Left ventricle myocardium inferior (tissue), 1 donor: ENCODE data around the gene TFDP2. TPM values are rescaled to one million over a fixed set of nuclear protein-coding genes. Genes with fewer than 3 reads are reported as not detected.

ENCODE experiments used
- DNase-seq: peaks from one replicate; pipeline ENCODE4 v3.0.0-alpha.2; 2020
- H3K27ac ChIP-seq: fragments of 200-600 bp; replicated peaks from 2 replicates; pipeline ENCODE4 v1.8.0; 2021
- H3K27me3 ChIP-seq: fragments of 200-600 bp; 2 replicates; pipeline ENCODE4 v1.8.0; 2021; ENCODE audit warnings: low read depth
- H3K36me3 ChIP-seq: fragments of 200-600 bp; 2 replicates; pipeline ENCODE4 v1.8.0; 2021
- H3K4me1 ChIP-seq: fragments of 200-600 bp; 2 replicates; pipeline ENCODE4 v1.8.0; 2021
- H3K4me3 ChIP-seq: fragments of 200-600 bp; 2 replicates; pipeline ENCODE4 v1.8.0; 2021; ENCODE audit warnings: mild to moderate bottlenecking, moderate library complexity
- H3K9me3 ChIP-seq: fragments of 200-600 bp; replicated peaks from 2 replicates; pipeline ENCODE4 v1.8.0; 2021
- CTCF ChIP-seq: fragments of 200-600 bp; IDR thresholded peaks from 2 replicates; pipeline ENCODE4 v1.8.0; 2021; ENCODE audit warnings: antibody characterized with exemption, mild to moderate bottlenecking, borderline replicate concordance
- intact Hi-C: fragments of 100-400 bp; cut with micrococcal nuclease; formaldehyde crosslinking; loops from one replicate; pipeline ENCODE4 v1.11.0; 2022
- total RNA-seq: library from RNA; stranded (reverse); fragmentation: NEBNext Ultra II Directional; extraction: Animal tissue kit (Norgen Biotek cat#: 25700); gene quantifications from one replicate; pipeline ENCODE4 v1.2.1, GENCODE V29; 2021
- donor health status: DM: no; HTN: yes; CAD: no; lungs with severe emphysema.

The TFDP2 gene
- total RNA-seq, 1 donor from 2014 or later: 67.1 TPM

GRCh38 chr3:142057331-142057725 lies 92.0 kb downstream of the TFDP2 start:
- no peak for TF ChIP-seq CTCF
- H3K27me3 ChIP-seq: no peaks in the 10 kb centered on the region

DNA sequence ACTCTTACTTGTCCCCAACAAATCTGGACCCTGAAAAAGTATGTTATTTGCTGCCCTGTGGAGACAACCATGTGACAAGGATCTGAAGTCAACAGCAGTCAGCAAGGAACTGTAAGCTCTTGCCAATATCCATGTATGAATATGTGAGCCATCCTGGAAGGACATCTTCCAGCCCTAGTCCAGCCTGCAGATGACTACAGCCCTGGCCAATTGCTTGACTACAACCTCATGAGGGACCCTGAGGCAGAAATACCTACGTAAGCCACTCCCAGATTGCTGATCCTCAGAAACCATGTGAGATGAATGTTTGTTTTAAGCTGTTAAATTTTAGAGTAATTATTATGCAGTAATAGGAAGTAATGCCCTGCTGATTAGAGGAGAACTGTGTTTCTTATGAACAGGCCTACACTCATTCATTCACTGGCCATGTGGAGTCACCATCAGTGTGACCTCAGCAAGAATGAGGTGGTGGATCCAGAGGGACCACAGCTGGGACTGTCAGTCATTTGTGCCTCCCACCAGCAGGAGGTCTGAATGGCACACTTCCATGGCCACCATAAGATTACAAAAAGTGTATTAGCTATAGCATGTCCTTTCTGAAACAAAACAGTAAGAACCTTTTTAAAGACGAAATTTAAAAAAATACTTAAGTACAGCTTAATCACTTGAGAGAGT lies 92.6 kb downstream of the TFDP2 start:
- Histone ChIP-seq H3K9me3 (no peaks in the 10 kb centered on the region), H3K4me1 (no peaks in the 10 kb centered on the region), H3K36me3 (peaks cover 9% of the 10 kb centered on the region), H3K4me3 (no peak overlapping the region), H3K27ac (no peak overlapping the region), H3K27me3 (no peaks in the 10 kb centered on the region)
- intact Hi-C loops: no loop called here
- no peak for TF ChIP-seq CTCF
- DNase-seq: no peak

More at GRCh38 chr3:142057331-142057725, 92.0 kb downstream of the TFDP2 start:
- H3K4me1 ChIP-seq: no peaks in the 10 kb centered on the region
- no peak overlapping the region for H3K4me3 ChIP-seq
- peaks cover 5% of the 10 kb centered on the region for H3K36me3 ChIP-seq
- H3K27ac ChIP-seq: no peak overlapping the region
- no peaks in the 10 kb centered on the region for H3K9me3 ChIP-seq
- DNase-seq: no peak
- intact Hi-C loops: no loop called here

- intact Hi-C loops: no loop called here
- no peak for DNase-seq
- no peaks in the 10 kb centered on the region for H3K4me1 ChIP-seq
Observed at GRCh38 chr3:142053835-142054234, 95.5 kb downstream of the TFDP2 start.

GRCh38 chr3:142053244-142053643 lies 96.1 kb downstream of the TFDP2 start:
- H3K9me3 ChIP-seq: no peaks in the 10 kb centered on the region
- peaks cover 12% of the 10 kb centered on the region for H3K36me3 ChIP-seq
- TF ChIP-seq CTCF: no peak
- no peaks in the 10 kb centered on the region for H3K27me3 ChIP-seq
- H3K4me1 ChIP-seq: no peaks in the 10 kb centered on the region
- H3K4me3 ChIP-seq: no peak overlapping the region
- no peak for DNase-seq
- intact Hi-C loops: no loop called here
- H3K27ac ChIP-seq: no peak overlapping the region

More at GRCh38 chr3:142053835-142054234, 95.5 kb downstream of the TFDP2 start:
- Histone ChIP-seq H3K27ac (no peak overlapping the region), H3K9me3 (no peaks in the 10 kb centered on the region), H3K36me3 (peaks cover 12% of the 10 kb centered on the region), H3K27me3 (no peaks in the 10 kb centered on the region), H3K4me3 (no peak overlapping the region)
- TF ChIP-seq CTCF: no peak

DNA sequence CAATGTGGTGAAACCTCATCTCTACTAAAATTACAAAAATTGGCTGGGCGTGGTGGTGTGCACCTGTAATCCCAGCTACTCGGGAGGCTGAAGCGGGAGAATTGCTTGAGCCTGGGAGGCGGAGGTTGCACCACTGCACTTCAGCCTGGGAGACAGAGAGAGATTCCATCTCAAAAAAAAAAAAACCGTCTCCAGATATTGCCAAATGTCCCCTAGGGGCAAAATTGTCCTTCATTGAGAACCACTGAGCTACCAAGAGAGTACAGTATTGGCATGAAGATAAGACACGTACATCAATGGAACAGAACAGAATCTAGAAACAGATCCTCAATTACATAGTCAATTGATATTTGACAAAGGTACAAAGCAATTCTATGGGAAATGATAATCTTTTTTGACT lies 98.0 kb downstream of the TFDP2 start:
- Histone ChIP-seq H3K9me3 (no peaks in the 10 kb centered on the region), H3K36me3 (peaks cover 12% of the 10 kb centered on the region), H3K27ac (no peak overlapping the region), H3K4me3 (no peak overlapping the region), H3K27me3 (no peaks in the 10 kb centered on the region), H3K4me1 (no peaks in the 10 kb centered on the region)
- TF ChIP-seq CTCF: no peak
- intact Hi-C loops: no loop called here
- no peak for DNase-seq

GRCh38 chr3:142047021-142047369 lies 102.3 kb downstream of the TFDP2 start:
- Histone ChIP-seq H3K27ac (no peak overlapping the region), H3K4me1 (no peaks in the 10 kb centered on the region), H3K9me3 (no peaks in the 10 kb centered on the region), H3K27me3 (no peaks in the 10 kb centered on the region), H3K4me3 (no peak overlapping the region), H3K36me3 (peaks cover 14% of the 10 kb centered on the region)
- intact Hi-C loops: no loop called here
- DNase-seq: no peak
- TF ChIP-seq CTCF: no peak
